Measurements from ENCODE around the gene SEMA4B. TPM values are rescaled to one million over a fixed set of nuclear protein-coding genes. Genes with fewer than 3 reads are reported as not detected.
"Not testable (repeated sequence)": the region's sequence is repeated elsewhere in the genome, so short reads cannot be mapped to it uniquely, and the experiment has no call there.

SEMA4B gene
- total and polyA plus RNA-seq, 9 of the 15 experiments (the other 6 are each of a cell fraction or from before 2014, with no cell fraction given) = 1.3 to 33.6 (median 11.0) TPM

DNA sequence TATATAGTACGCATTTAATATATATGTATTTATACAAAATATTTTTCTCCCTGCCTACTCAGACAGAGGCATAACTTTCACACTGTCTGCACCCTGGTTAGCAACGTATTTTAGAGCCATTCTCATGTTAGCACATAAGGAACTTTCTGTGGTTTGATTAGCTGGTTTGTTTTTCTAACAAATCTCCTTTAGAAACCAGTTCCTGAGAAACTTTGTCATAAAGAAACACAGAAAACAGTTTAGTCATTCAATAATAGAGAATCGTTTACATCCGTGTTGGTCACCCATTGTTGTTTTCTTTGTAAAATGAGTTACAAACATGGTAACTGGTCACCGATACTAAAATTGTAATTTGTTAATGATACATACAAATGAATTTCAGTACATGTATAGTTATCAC is 58.4 kb downstream of the SEMA4B start:
- POLR2A ChIA-PET = interaction anchor here (0.7 kb wide), 1 partner anchor 380 kb away, joined by 3 read pairs; no protein-coding TSS in a partner anchor
- no peak overlapping the region for H3K9ac ChIP-seq (ENCODE audit: insufficient read depth in 1 of 2, low read depth in 2 of 2, low read length in 2 of 2)
- 0 out of 5 replicates have a peak, but pooled peaks cover 0 to 4% of the 10 kb centered on the region in 2 experiments for H3K27me3 ChIP-seq (ENCODE audit: control insufficient read depth in 2 of 2, insufficient read depth in 2 of 2, low read length in 2 of 2)
- no TSS peak for BruUV-seq (replicated peaks)
- H3K4me3 ChIP-seq = no peak overlapping the region
- TF ChIP-seq NONO (IDR thresholded peaks at IDR 0.05; ENCODE audit: low read depth in 2 of 2, low read length in 1 of 2) = no peak
- TF ChIP-seq, protein P1, sequence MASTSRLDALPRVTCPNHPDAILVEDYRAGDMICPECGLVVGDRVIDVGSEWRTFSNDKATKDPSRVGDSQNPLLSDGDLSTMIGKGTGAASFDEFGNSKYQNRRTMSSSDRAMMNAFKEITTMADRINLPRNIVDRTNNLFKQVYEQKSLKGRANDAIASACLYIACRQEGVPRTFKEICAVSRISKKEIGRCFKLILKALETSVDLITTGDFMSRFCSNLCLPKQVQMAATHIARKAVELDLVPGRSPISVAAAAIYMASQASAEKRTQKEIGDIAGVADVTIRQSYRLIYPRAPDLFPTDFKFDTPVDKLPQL (IDR thresholded peaks at IDR 0.05; ENCODE audit: extremely low read depth, insufficient read length) = no peak
- no peak for TF ChIP-seq CCNT2 (IDR thresholded peaks at IDR 0.05; ENCODE audit: borderline replicate concordance, extremely low read depth, insufficient read length, low read depth, low read length)
- no peak for TF ChIP-seq SAP30 (IDR thresholded peaks at IDR 0.05; ENCODE audit: borderline replicate concordance, insufficient read depth, low read depth, low read length, poor library complexity, severe bottlenecking)
- ATAC-seq (no peak), DNase-seq (ENCODE audit: extremely low read depth in 1 of 4, low spot score in 3 of 4) (no peak), FAIRE-seq (no peak)
- peaks cover 3% of the 10 kb centered on the region; the same call in 2 of the 3 replicates for H3K79me2 ChIP-seq (ENCODE audit: control insufficient read depth, insufficient read depth, low read length)
- no peaks in the 10 kb centered on the region for H3K36me3 ChIP-seq (ENCODE audit: control insufficient read depth, insufficient read depth, low read length)
- no peak overlapping the region for H3K27ac ChIP-seq (ENCODE audit: extremely low read depth, low read depth, low read length)
- no peak overlapping the region for H3K4me2 ChIP-seq (ENCODE audit: insufficient read depth, low read length)
- H2AFZ ChIP-seq (ENCODE audit: low read depth, low read length) = no peak overlapping the region
- no peaks in the 10 kb centered on the region for H3K9me3 ChIP-seq (replicated peaks; ENCODE audit: control insufficient read depth, insufficient read depth, low read depth, low read length)
- peaks cover 0 to 4% of the 10 kb centered on the region in 2 experiments; a peak in 3 of 5 replicates for H3K4me1 ChIP-seq (replicated peaks in 1 of 2; ENCODE audit: control insufficient read depth in 2 of 2, insufficient read depth in 2 of 2, low read length in 2 of 2)
- no peaks in the 10 kb centered on the region for H4K20me1 ChIP-seq (replicated peaks; ENCODE audit: control insufficient read depth, insufficient read depth, low read length)
- 40% methylated on average over 5 of the region's 5 CpGs for WGBS (ENCODE audit: insufficient coverage, low coverage, missing lambda C conversion rate)
- intact Hi-C loops (cut with micrococcal nuclease) = no loop called here
- CTCF ChIA-PET (ENCODE audit: low intra/inter-chr PET ratio) = no interaction called here
- in situ Hi-C loops (cut with MboI) = no loop called here
- no peaks in the 10 kb centered on the region for H3K9me1 ChIP-seq (ENCODE audit: control insufficient read depth, insufficient read depth, low read length)

DNA sequence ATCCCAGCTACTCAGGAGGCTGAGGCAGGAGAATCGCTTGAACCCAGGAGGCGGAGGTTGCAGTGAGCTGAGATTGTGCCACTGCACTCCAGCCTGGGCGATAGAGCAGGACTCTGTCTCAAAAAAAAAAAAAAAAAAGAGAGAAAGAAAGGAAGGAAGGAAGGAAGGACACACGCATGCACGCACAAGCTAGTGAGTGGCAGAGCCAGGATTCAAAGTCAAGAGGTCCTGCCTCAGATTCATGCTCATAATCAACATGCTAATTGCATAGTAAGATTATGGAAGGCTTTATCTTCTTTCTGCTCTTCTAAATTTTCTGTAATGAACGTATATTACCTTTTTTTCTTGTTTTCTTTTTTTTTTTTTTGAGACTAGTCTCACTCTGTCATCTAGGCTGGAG is 59.6 kb downstream of the SEMA4B start:
- BruUV-seq (replicated peaks); H2AFZ ChIP-seq (ENCODE audit: low read depth, low read length); FAIRE-seq; H3K36me3 ChIP-seq (ENCODE audit: control insufficient read depth, insufficient read depth, low read length); H3K4me1 ChIP-seq (replicated peaks in 1 of 2; ENCODE audit: control insufficient read depth in 2 of 2, insufficient read depth in 2 of 2, low read length in 2 of 2); ATAC-seq; H3K9me3 ChIP-seq (replicated peaks; ENCODE audit: control insufficient read depth, insufficient read depth, low read depth, low read length); H3K27me3 ChIP-seq (ENCODE audit: control insufficient read depth in 2 of 2, insufficient read depth in 2 of 2, low read length in 2 of 2); in situ Hi-C loops (cut with MboI); CTCF ChIA-PET (ENCODE audit: low intra/inter-chr PET ratio); H4K20me1 ChIP-seq (replicated peaks; ENCODE audit: control insufficient read depth, insufficient read depth, low read length); DNase-seq (ENCODE audit: extremely low read depth in 1 of 4, low spot score in 3 of 4); H3K4me2 ChIP-seq (ENCODE audit: insufficient read depth, low read length); H3K9ac ChIP-seq (ENCODE audit: insufficient read depth in 1 of 2, low read depth in 2 of 2, low read length in 2 of 2); intact Hi-C loops (cut with micrococcal nuclease); H3K27ac ChIP-seq (ENCODE audit: extremely low read depth, low read depth, low read length); H3K4me3 ChIP-seq; H3K9me1 ChIP-seq (ENCODE audit: control insufficient read depth, insufficient read depth, low read length): not testable (repeated sequence)
- H3K79me2 ChIP-seq (ENCODE audit: control insufficient read depth, insufficient read depth, low read length) = peaks cover 15% of the 10 kb centered on the region
- 40% methylated on average over 3 of the region's 6 CpGs for WGBS (ENCODE audit: insufficient coverage, low coverage, missing lambda C conversion rate)
- POLR2A ChIA-PET = interaction anchor here (0.6 to 1.1 kb wide), 3 partner anchors 12 to 313 kb away, joined by 3 read pairs; no protein-coding TSS in a partner anchor
